ENCODE data around the gene KIF12. TPM values are rescaled to one million over a fixed set of nuclear protein-coding genes. Genes with fewer than 3 reads are reported as not detected.
"Not testable (repeated sequence)": the region's sequence is repeated elsewhere in the genome, so short reads cannot be mapped to it uniquely, and the experiment has no call there.

Gene KIF12
- polyA plus RNA-seq, 1 donor = 136 TPM

- WGBS (ENCODE audit: insufficient coverage, low lambda C conversion rate) = no CpG with 5 or more reads among the region's 11 CpGs
- H3K27ac ChIP-seq (ENCODE audit: low read length) = no peak overlapping the region
Measured at GRCh38 chr9:114084282-114085073, 14.6 kb downstream of the KIF12 start.

GRCh38 chr9:114083666-114084065, 15.4 kb downstream of the KIF12 start:
- WGBS (ENCODE audit: insufficient coverage, low lambda C conversion rate) = no CpG with 5 or more reads among the region's 6 CpGs
- H3K27ac ChIP-seq (ENCODE audit: low read length) = no peak overlapping the region
- H3K36me3 ChIP-seq (ENCODE audit: control insufficient read depth, insufficient read depth, low read length) = no peaks in the 10 kb centered on the region
- DNase-seq = no peak
- H3K4me3 ChIP-seq (ENCODE audit: low read length) = no peak overlapping the region
- peaks cover 39% of the 10 kb centered on the region for H3K4me1 ChIP-seq (ENCODE audit: control insufficient read depth, insufficient read depth, low read length)
- H3K9me3 ChIP-seq (ENCODE audit: control insufficient read depth, low read depth, low read length) = no peaks in the 10 kb centered on the region
- no peaks in the 10 kb centered on the region for H3K27me3 ChIP-seq (ENCODE audit: control insufficient read depth, insufficient read depth, low read length)

More at GRCh38 chr9:114084282-114085073, 14.6 kb downstream of the KIF12 start:
- Histone ChIP-seq H3K4me1 (ENCODE audit: control insufficient read depth, insufficient read depth, low read length) (peaks cover 35% of the 10 kb centered on the region), H3K4me3 (ENCODE audit: low read length) (no peak overlapping the region), H3K27me3 (ENCODE audit: control insufficient read depth, insufficient read depth, low read length) (no peaks in the 10 kb centered on the region), H3K9me3 (ENCODE audit: control insufficient read depth, low read depth, low read length) (no peaks in the 10 kb centered on the region), H3K36me3 (ENCODE audit: control insufficient read depth, insufficient read depth, low read length) (no peaks in the 10 kb centered on the region)
- DNase-seq = no peak

- Histone ChIP-seq H3K27ac (ENCODE audit: low read length) (peak overlapping the region; percentile 92), H3K4me1 (ENCODE audit: control insufficient read depth, insufficient read depth, low read length) (peaks cover 46% of the 10 kb centered on the region)
- not testable (repeated sequence) for H3K4me3 ChIP-seq (ENCODE audit: low read length); DNase-seq; H3K27me3 ChIP-seq (ENCODE audit: control insufficient read depth, insufficient read depth, low read length); H3K36me3 ChIP-seq (ENCODE audit: control insufficient read depth, insufficient read depth, low read length); H3K9me3 ChIP-seq (ENCODE audit: control insufficient read depth, low read depth, low read length)
- WGBS (ENCODE audit: insufficient coverage, low lambda C conversion rate) = no CpG with 5 or more reads among the region's 13 CpGs
Measured at GRCh38 chr9:114082763-114083412, 16.2 kb downstream of the KIF12 start.

DNA sequence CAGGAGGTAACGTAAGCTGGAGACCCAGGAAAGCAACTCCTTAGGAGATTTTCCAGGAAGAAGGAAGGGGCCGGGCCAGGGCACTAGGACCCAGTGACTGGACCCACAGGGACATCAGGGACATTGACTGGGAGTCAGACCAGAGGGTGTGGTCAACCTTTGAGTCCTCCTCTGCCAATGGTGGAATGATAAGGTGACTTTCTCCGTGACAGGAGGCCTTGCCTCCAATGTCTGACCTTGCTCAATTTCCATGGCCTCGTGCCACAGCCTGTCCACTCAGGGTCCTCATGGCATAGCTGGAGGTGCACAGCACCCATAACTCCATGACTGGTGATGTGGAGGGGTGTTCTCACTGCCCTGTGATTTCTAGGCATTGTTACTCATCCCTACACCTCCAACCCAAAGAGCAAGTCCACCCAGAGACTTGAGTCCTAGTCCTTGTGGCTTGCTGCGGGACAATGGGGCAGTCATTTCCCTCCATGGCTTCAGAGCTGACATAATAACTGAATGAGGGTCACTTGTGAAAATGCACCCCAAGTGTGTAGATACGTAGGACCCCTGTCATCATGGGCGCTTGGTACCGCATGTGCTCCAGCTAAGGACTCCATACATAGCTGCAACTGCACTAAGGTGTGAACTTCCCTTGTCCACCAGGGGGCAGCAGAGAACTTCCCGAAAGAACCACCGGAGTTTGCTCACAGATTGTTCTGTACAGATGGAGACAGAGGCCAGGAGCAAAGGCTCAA, 16.9 kb downstream of the KIF12 start:
- H3K27ac ChIP-seq (ENCODE audit: low read length) = peak overlapping the region; percentile 92

GRCh38 chr9:114081441-114082016, 17.6 kb downstream of the KIF12 start:
- H3K27ac ChIP-seq (ENCODE audit: low read length) = peak overlapping the region; percentile 92
- peaks cover 2% of the 10 kb centered on the region for H3K9me3 ChIP-seq (ENCODE audit: control insufficient read depth, low read depth, low read length)
- no peak overlapping the region for H3K4me3 ChIP-seq (ENCODE audit: low read length)
- H3K36me3 ChIP-seq (ENCODE audit: control insufficient read depth, insufficient read depth, low read length) = no peaks in the 10 kb centered on the region
- peaks cover 50% of the 10 kb centered on the region for H3K4me1 ChIP-seq (ENCODE audit: control insufficient read depth, insufficient read depth, low read length)
- WGBS (ENCODE audit: insufficient coverage, low lambda C conversion rate) = no CpG with 5 or more reads among the region's 6 CpGs
- DNase-seq = no peak
- H3K27me3 ChIP-seq (ENCODE audit: control insufficient read depth, insufficient read depth, low read length) = no peaks in the 10 kb centered on the region

More for the DNA sequence above, 16.9 kb downstream of the KIF12 start:
- peaks cover 50% of the 10 kb centered on the region for H3K4me1 ChIP-seq (ENCODE audit: control insufficient read depth, insufficient read depth, low read length)
- H3K4me3 ChIP-seq (ENCODE audit: low read length) = no peak overlapping the region
- WGBS (ENCODE audit: insufficient coverage, low lambda C conversion rate) = no CpG with 5 or more reads among the region's 10 CpGs
- peak; percentile 90 to 94 for DNase-seq
- peaks cover 2% of the 10 kb centered on the region for H3K9me3 ChIP-seq (ENCODE audit: control insufficient read depth, low read depth, low read length)
- no peaks in the 10 kb centered on the region for H3K27me3 ChIP-seq (ENCODE audit: control insufficient read depth, insufficient read depth, low read length)
- no peaks in the 10 kb centered on the region for H3K36me3 ChIP-seq (ENCODE audit: control insufficient read depth, insufficient read depth, low read length)

GRCh38 chr9:114080773-114081440, 18.2 kb downstream of the KIF12 start:
- Histone ChIP-seq H3K4me1 (ENCODE audit: control insufficient read depth, insufficient read depth, low read length) (peaks cover 50% of the 10 kb centered on the region), H3K27ac (ENCODE audit: low read length) (peak overlapping the region; percentile 92), H3K9me3 (ENCODE audit: control insufficient read depth, low read depth, low read length) (peaks cover 2% of the 10 kb centered on the region), H3K27me3 (ENCODE audit: control insufficient read depth, insufficient read depth, low read length) (no peaks in the 10 kb centered on the region), H3K36me3 (ENCODE audit: control insufficient read depth, insufficient read depth, low read length) (no peaks in the 10 kb centered on the region), H3K4me3 (ENCODE audit: low read length) (no peak overlapping the region)
- DNase-seq = peak; percentile 88 to 96
- WGBS (ENCODE audit: insufficient coverage, low lambda C conversion rate) = 40% methylated on average over 1 of the region's 7 CpGs

DNA sequence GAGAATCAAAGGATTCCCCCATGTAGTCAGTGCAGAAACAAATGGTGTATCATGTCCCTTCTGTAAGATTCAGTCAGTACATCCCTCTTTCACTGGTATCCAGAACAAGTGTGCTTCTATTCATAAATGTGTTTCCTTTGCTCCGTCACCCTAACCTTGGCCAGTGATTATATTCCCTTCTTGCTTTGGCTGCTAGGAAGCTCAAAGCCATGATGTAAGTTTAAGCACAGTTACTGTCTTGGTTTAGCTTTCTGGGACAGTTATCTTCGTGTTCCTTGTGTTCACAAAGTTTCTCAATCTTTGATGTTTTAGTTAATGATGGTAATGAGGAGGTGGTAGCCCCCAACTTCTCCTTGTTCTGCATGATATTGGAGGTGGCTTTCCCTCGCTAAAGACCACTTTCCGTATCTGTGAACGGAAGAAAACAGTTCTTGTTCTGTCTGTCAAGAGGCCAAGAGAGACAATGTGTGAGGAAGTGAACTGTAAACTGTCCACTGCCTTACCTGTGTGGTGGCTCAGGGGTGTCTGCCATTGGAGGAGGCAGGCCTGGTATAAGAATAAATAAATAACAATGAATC, 18.8 kb downstream of the KIF12 start:
- Histone ChIP-seq H3K9me3 (ENCODE audit: control insufficient read depth, low read depth, low read length) (peaks cover 2% of the 10 kb centered on the region), H3K4me3 (ENCODE audit: low read length) (no peak overlapping the region), H3K4me1 (ENCODE audit: control insufficient read depth, insufficient read depth, low read length) (peaks cover 50% of the 10 kb centered on the region), H3K27ac (ENCODE audit: low read length) (peak overlapping the region; percentile 92), H3K27me3 (ENCODE audit: control insufficient read depth, insufficient read depth, low read length) (no peaks in the 10 kb centered on the region), H3K36me3 (ENCODE audit: control insufficient read depth, insufficient read depth, low read length) (no peaks in the 10 kb centered on the region)
- DNase-seq = no peak
- no CpG with 5 or more reads among the region's 5 CpGs for WGBS (ENCODE audit: insufficient coverage, low lambda C conversion rate)

DNA sequence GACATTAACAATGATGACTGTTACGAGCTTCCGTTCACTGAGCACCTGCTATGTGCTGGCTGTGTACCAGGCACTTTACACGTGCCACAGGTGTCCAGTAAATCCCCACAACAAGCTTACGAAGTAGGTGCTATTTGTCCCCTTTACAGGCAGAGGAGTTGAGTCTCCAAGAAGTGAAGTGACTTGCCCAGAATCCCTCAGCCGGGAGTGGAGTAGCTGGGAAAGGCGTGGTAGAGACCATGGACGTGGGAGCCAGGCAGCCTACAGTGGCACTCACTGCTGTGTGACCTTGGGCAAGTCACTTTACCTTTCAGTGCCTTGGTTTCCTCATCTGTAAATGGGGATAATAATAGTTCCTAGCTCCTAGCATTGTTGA, 20.3 kb downstream of the KIF12 start:
- no peak for DNase-seq
- Histone ChIP-seq H3K27me3 (ENCODE audit: control insufficient read depth, insufficient read depth, low read length) (no peaks in the 10 kb centered on the region), H3K27ac (ENCODE audit: low read length) (no peak overlapping the region), H3K36me3 (ENCODE audit: control insufficient read depth, insufficient read depth, low read length) (no peaks in the 10 kb centered on the region), H3K4me1 (ENCODE audit: control insufficient read depth, insufficient read depth, low read length) (peaks cover 50% of the 10 kb centered on the region), H3K4me3 (ENCODE audit: low read length) (no peak overlapping the region), H3K9me3 (ENCODE audit: control insufficient read depth, low read depth, low read length) (peaks cover 2% of the 10 kb centered on the region)
- WGBS (ENCODE audit: insufficient coverage, low lambda C conversion rate) = no CpG with 5 or more reads among the region's 7 CpGs

DNA sequence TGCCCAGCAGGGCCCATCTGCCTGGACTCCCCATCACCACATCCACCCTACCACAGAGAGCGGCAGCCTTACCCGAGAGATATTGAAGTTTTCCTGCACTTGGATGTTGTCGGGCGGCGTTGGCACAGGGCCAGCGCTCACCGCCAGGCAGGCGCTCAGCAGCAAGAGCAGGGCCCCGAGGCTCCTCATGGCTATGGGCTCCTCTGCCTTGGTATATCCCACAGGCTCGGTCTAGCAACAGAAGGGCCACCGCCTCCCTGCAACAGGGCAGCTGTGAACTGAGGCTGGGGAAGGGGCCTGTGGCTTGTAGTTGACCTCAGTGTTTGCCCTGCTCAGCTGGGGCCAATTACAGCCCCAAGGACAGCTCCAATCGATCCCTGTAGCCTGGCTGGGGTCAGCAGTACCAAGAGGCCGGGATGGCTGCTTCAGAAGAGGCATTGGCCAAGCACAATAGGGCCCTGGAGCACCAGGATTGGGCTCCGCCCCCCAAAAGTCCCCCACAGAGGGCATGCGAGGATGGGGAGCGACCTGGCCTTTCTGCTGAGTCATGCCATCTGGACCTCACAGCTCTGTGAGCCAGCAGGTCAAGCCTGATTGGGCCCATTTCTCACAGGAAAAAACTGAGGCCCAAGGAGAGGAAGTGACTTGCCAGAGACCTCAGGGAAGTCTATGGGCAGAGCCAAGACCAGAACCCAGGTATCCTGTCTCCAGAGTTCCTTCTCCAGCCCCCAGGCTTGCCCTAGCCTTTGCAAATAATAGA, 20.9 kb downstream of the KIF12 start, which contains the start of gene AMBP:
AMBP (minus strand) TSS at position 280 of the 760 bp plus-strand sequence; CDS start at position 189, 91 bp downstream.
- Histone ChIP-seq H3K36me3 (ENCODE audit: control insufficient read depth, insufficient read depth, low read length) (no peaks in the 10 kb centered on the region), H3K27ac (ENCODE audit: low read length) (no peak within 1 kb of the TSS), H3K4me3 (ENCODE audit: low read length) (no peak within 1 kb of the TSS), H3K9me3 (ENCODE audit: control insufficient read depth, low read depth, low read length) (peaks cover 2% of the 10 kb centered on the region), H3K27me3 (ENCODE audit: control insufficient read depth, insufficient read depth, low read length) (no peaks in the 10 kb centered on the region), H3K4me1 (ENCODE audit: control insufficient read depth, insufficient read depth, low read length) (peaks cover 47% of the 10 kb centered on the region)
- DNase-seq = peak in 1 of 2 donors; percentile 35
- no CpG with 5 or more reads among the region's 16 CpGs for WGBS (ENCODE audit: insufficient coverage, low lambda C conversion rate)
